Measurements from ENCODE around the gene TPH2.

Gene TPH2

GRCh38 chr12:72081777-72082176 lies 143.1 kb downstream of the TPH2 start:
- Mint-ChIP-seq H3K9me3 (peaks cover 4% of the 10 kb centered on the region), H3K27me3 (peaks cover 3% of the 10 kb centered on the region), H3K27ac (no peak overlapping the region), H3K4me3 (no peak overlapping the region), H3K36me3 (ENCODE audit: low read depth) (no peaks in the 10 kb centered on the region), H3K4me1 (ENCODE audit: low read depth) (no peaks in the 10 kb centered on the region)

Data from stimulated activated naive CD8-positive, alpha-beta T cell treated with anti-CD3 and anti-CD28 coated beads, Interleukin-15, Interleukin-2, amounts not matched to agents 100 ng/mL and 50 ng/mL, for 24 hours (primary cell).